ENCODE data around the gene ZNF24.

- TF ChIP-seq CTCF (IDR thresholded peaks at IDR 0.05) = no peak
- no peak for TF ChIP-seq POLR2A (IDR thresholded peaks at IDR 0.05)
These were observed 3.8 kb upstream of the ZNF24 start for GRCh38 chr18:35348001-35348400.
